ENCODE data around the gene ITIH1.

Gene ITIH1

GRCh38 chr3:52836986-52837385 lies 59.6 kb downstream of the ITIH1 start:
- TF ChIP-seq, protein P1, sequence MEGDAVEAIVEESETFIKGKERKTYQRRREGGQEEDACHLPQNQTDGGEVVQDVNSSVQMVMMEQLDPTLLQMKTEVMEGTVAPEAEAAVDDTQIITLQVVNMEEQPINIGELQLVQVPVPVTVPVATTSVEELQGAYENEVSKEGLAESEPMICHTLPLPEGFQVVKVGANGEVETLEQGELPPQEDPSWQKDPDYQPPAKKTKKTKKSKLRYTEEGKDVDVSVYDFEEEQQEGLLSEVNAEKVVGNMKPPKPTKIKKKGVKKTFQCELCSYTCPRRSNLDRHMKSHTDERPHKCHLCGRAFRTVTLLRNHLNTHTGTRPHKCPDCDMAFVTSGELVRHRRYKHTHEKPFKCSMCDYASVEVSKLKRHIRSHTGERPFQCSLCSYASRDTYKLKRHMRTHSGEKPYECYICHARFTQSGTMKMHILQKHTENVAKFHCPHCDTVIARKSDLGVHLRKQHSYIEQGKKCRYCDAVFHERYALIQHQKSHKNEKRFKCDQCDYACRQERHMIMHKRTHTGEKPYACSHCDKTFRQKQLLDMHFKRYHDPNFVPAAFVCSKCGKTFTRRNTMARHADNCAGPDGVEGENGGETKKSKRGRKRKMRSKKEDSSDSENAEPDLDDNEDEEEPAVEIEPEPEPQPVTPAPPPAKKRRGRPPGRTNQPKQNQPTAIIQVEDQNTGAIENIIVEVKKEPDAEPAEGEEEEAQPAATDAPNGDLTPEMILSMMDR (conservative IDR thresholded peaks at IDR 0.05) = no peak
- H3K27ac ChIP-seq = no peak overlapping the region

DNA sequence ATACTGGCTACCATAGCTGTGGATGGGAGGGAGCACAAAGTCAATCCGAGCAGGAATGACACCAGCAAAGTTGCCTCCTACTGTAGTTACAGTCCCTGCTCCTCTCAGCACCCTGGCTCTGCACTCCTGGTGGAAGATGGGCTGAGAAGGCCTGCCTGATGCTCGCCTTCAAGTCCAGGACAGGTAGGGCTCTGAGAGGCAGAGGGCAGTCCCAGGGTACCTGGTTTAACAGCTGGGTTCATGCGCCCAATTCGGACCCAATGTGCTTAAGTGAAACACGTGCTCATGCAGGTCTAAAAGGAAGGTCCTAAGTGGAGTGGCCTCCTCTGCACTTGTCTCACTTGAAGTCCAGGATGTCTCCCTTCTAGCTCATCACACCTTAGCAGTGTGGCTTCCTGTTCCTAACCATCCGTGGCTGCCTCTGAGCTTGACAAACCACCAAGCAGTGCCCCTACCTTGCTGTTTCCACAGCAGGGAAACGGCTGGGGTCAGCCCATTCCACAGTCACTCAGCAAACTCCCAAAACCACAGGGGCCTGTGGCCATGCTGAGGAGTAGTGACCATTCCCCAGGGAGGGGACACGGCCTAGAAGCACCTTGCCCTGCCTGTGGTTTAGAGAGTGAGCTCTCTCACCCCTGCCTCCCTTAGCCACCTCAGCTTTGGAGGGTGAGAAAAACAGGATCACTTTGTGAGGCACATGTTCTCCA lies 61.3 kb downstream of the ITIH1 start:
- H3K27ac ChIP-seq = no peak overlapping the region

GRCh38 chr3:52839268-52839575 lies 61.8 kb downstream of the ITIH1 start:
- TF ChIP-seq, protein P1 (conservative IDR thresholded peaks at IDR 0.05) = no peak
- H3K27ac ChIP-seq = no peak overlapping the region

More for the DNA sequence above, 61.3 kb downstream of the ITIH1 start:
- TF ChIP-seq, protein P1 (conservative IDR thresholded peaks at IDR 0.05) = no peak

DNA sequence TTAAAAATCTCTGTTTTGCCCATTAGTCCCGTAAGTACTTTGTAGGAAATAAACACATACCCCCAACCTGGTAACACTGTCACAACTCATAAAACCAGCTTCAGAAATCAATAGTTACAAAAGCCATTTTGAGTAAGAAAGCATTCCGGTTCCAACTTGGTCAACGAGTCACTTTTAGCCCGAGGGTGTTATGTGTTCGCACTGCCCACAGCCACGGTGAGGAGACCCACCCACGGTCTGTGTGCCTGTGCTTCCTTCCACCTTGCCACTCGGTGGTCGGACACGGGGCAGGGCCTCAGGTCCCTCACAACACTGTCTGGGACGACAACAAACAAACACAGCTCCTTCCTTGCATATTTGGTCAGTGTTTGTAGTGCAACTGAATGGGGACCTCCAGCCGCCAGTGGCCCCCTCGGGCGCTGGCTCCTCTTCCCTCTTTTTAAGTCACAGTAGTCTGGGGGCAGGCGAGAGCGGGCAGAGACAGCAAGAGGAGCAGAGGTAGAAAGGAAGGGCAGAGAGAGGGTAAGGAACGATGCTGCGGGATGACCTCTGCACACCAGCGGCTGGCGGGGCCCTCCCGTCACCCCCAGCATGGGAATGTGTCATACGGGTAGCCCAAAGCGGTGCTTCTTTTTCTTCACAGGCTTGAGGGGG lies 62.6 kb downstream of the ITIH1 start:
- H3K27ac ChIP-seq = no peak overlapping the region
- TF ChIP-seq, protein P1 (conservative IDR thresholded peaks at IDR 0.05) = no peak

DNA sequence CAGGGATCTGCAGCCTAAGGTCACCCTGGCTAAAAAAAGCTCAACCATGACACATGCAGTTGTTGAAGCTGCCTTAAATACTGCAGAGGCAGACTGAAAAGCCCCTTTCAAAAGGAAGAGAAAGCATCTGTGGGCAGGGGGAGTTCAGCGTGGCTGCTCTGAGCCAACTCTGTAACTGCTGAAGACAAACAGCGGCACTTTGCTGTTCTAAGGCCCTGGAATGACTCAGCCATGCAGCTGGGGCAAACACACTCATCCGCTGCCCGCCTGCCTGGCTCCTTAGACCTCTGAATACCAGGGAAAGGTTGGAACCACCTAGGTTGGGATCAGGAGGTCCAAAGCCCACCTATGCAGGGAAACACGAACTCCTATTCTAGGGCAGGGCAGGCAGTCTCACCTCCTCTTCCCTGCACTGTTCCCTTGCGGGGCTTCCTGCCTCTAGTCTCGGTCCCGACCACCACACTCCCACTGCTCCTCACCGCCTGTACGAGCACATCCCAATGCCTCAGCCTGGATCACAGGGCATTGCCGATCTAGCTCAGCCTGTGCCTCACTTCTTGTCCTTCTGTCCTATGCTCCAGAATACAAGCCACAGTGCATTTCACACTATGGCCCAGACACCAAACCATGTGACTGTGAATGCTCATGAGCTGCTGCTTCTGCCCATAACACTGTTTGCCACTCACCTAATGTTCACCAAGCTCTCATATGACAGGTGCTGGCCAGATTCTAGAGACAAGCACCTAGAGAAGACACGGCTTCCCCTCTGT lies 64.0 kb downstream of the ITIH1 start:
- TF ChIP-seq, protein P1 (conservative IDR thresholded peaks at IDR 0.05) = no peak
- H3K27ac ChIP-seq = no peak overlapping the region

Data from VCaP (cell line).